GM12875 (cell line): ENCODE measurements around the gene GZF1.

Experiments
- H3K4me3 ChIP-seq: one replicate; pipeline ENCODE4 v1.5.1; 2011; ENCODE audit warnings: low read depth, low read length, control low read depth
- CTCF ChIP-seq: IDR thresholded peaks from 2 replicates; pipeline ENCODE4 v1.5.1; 2011; ENCODE audit warnings: low read depth, mild to moderate bottlenecking, control low read depth, inconsistent platforms, low read length, moderate library complexity, borderline replicate concordance; ENCODE audit not compliant: insufficient read depth

The GZF1 gene

GRCh38 chr20:23379772-23380171 is 17.8 kb downstream of the GZF1 start:
- no peak overlapping the region for H3K4me3 ChIP-seq
- TF ChIP-seq CTCF: no peak

GRCh38 chr20:23381876-23382275 is 19.9 kb downstream of the GZF1 start:
- H3K4me3 ChIP-seq: no peak overlapping the region
- no peak for TF ChIP-seq CTCF

GRCh38 chr20:23386304-23387117 is 24.5 kb downstream of the GZF1 start:
- no peak for TF ChIP-seq CTCF
- H3K4me3 ChIP-seq: no peak overlapping the region

- TF ChIP-seq CTCF: no peak
- H3K4me3 ChIP-seq: no peak overlapping the region
Observed at GRCh38 chr20:23387118-23387443, 25.1 kb downstream of the GZF1 start.

GRCh38 chr20:23390091-23390774 is 28.3 kb downstream of the GZF1 start:
- TF ChIP-seq CTCF: no peak
- H3K4me3 ChIP-seq: no peak overlapping the region

- H3K4me3 ChIP-seq: no peak overlapping the region
- no peak for TF ChIP-seq CTCF
Observed at GRCh38 chr20:23391707-23392310, 29.8 kb downstream of the GZF1 start.
